Spleen (tissue), 11 donors: ENCODE measurements around the gene MFN1. TPM values are rescaled to one million over a fixed set of nuclear protein-coding genes. Genes with fewer than 3 reads are reported as not detected.

Experiments used
- DNase-seq: peaks from one replicate; pipeline ENCODE4 v3.0.0-alpha.2; 2020
- H3K27ac ChIP-seq, 8 donors: fragments of 200-600 bp; sonication (generic) in 7 of 8; 1 replicate in 4 of 8; 2 replicates in 4 of 8; pipeline versions ENCODE4 v1.5.0 to v1.8.0; 2016 to 2021; ENCODE audit warnings: inconsistent platforms in 4 of 8, mild to moderate bottlenecking in 4 of 8, moderate library complexity in 1 of 8
- H3K27me3 ChIP-seq, 7 donors: fragments of 200-600 bp; sonication (generic) in 6 of 7; replicated peaks in 1 of 7; 1 replicate in 4 of 7; 2 replicates in 3 of 7; pipeline versions ENCODE4 v1.5.0 to v1.8.0; 2016 to 2021; ENCODE audit warnings: inconsistent platforms in 3 of 7, mild to moderate bottlenecking in 1 of 7
- H3K36me3 ChIP-seq, 6 donors: fragments of 200-600 bp; sonication (generic) in 5 of 6; 1 replicate in 4 of 6; 2 replicates in 2 of 6; pipeline versions ENCODE4 v1.5.0 to v1.8.0; 2016 to 2021; ENCODE audit warnings: inconsistent platforms in 2 of 6
- H3K4me1 ChIP-seq, 6 donors: fragments of 200-600 bp; sonication (generic) in 5 of 6; 1 replicate in 3 of 6; 2 replicates in 3 of 6; pipeline versions ENCODE4 v1.5.0 to v1.8.0; 2016 to 2021; ENCODE audit warnings: inconsistent platforms in 3 of 6
- H3K4me3 ChIP-seq, 8 donors: fragments of 200-600 bp; sonication (generic) in 7 of 8; 1 replicate in 4 of 8; 2 replicates in 4 of 8; pipeline versions ENCODE4 v1.5.0 to v1.8.0; 2016 to 2021; ENCODE audit warnings: inconsistent platforms in 4 of 8, mild to moderate bottlenecking in 4 of 8, moderate library complexity in 2 of 8
- H3K9me3 ChIP-seq, 8 donors: fragments of 200-600 bp; sonication (generic) in 7 of 8; 1 replicate in 4 of 8; 2 replicates in 4 of 8; pipeline versions ENCODE4 v1.5.0 to v1.8.0; 2016 to 2021; ENCODE audit warnings: inconsistent platforms in 4 of 8
- CTCF ChIP-seq, 11 experiments: fragments of 200-600 bp in 7 of 11; fragments of 450-650 bp in 4 of 11; sonication (generic) in 4 of 11; IDR thresholded peaks in 8 of 11; conservative IDR thresholded peaks in 3 of 11; 1 replicate in 7 of 11; 2 replicates in 4 of 11; pipeline versions ENCODE4 v1.4.0 to v1.8.0; 2016 to 2021; ENCODE audit warnings: antibody characterized with exemption in 11 of 11, inconsistent platforms in 4 of 11, mild to moderate bottlenecking in 1 of 11
- POLR2A ChIP-seq, 3 donors: fragments of 450-650 bp; IDR thresholded peaks; one replicate each; pipeline ENCODE4 v1.5.1; 2017; ENCODE audit warnings: antibody characterized with exemption in 3 of 3, mild to moderate bottlenecking in 1 of 3
- POLR2AphosphoS5 ChIP-seq, 3 donors: sonication (generic); formaldehyde crosslinking; IDR thresholded peaks; one replicate each; pipeline ENCODE4 v1.5.1; 2017; ENCODE audit warnings: antibody characterized with exemption in 3 of 3
- WGBS, 5 donors: extraction: QIAGEN DNeasy Blood & Tissue Kit in 3 of 5; methylation state at CpG; one replicate each; pipeline versions ENCODE4 v1.1.5 to v1.1.7; 2013 to 2018; 5-methylcytosine and 5-hydroxymethylcytosine counted together
- intact Hi-C: fragments of 100-400 bp; cut with DNase I; formaldehyde crosslinking; loops from one replicate; pipeline ENCODE4 v1.15.0; 2023; ENCODE audit warnings: low total_unique reads
- polyA plus RNA-seq, 3 donors: library from polyadenylated mRNA; stranded (reverse); fragments of 200-250 nt; gene quantifications; one replicate each; pipeline ENCODE4 v1.2.1, GENCODE V29; 2013
- total RNA-seq, 7 donors: library from RNA; depleted of rRNA in 3 of 7; stranded (reverse); fragments of >200 nt in 3 of 7; fragmentation: NEBNext Ultra II Directional in 4 of 7; extraction: Animal tissue kit (Norgen Biotek cat#: 25700) in 4 of 7; gene quantifications; one replicate each; pipeline versions ENCODE4 v1.1.0 to v1.2.1, GENCODE V29; 2016 to 2021
- donor health status: healthy with polysubstance abuse.
- donor health status: DM: no; HTN: no; CAD: no; lungs with moderate emphysema.
- donor health status: DM: no; HTN: no; CAD: no.
- donor health status: Bipolar disorder and iron deficiency.
- donor health status: healthy.
- donor health status: DM: no; HTN: no; CAD: no.
- donor health status: DM: yes; HTN: yes; CAD: no.

Gene MFN1
- total and polyA plus RNA-seq, 10 donors: 19.0 to 74.4 (median 54.3) TPM

GRCh38 chr3:179309225-179310078, 38.1 kb upstream of the MFN1 start:
- peaks cover 0 to 16% (median 0%) of the 10 kb centered on the region in 6 donors for H3K4me1 ChIP-seq
- WGBS, 5 donors: 44 to 69% (median 65%) methylated on average over 1 of the region's 1 CpG
- TF ChIP-seq CTCF (IDR thresholded peaks at IDR 0.05 in 8 of 11, conservative IDR thresholded peaks at IDR 0.05 in 3 of 11): no peak
- TF ChIP-seq POLR2AphosphoS5 (IDR thresholded peaks at IDR 0.05): no peak
- no peak for TF ChIP-seq POLR2A (IDR thresholded peaks at IDR 0.05)
- H3K4me3 ChIP-seq: no peak overlapping the region
- no peaks in the 10 kb centered on the region for H3K9me3 ChIP-seq
- no peak for DNase-seq
- intact Hi-C loops: no loop called here
- no peaks in the 10 kb centered on the region for H3K27me3 ChIP-seq
- H3K36me3 ChIP-seq: no peaks in the 10 kb centered on the region
- H3K27ac ChIP-seq: no peak overlapping the region

GRCh38 chr3:179318876-179319275, 28.6 kb upstream of the MFN1 start:
- no peak for TF ChIP-seq POLR2A (IDR thresholded peaks at IDR 0.05)
- TF ChIP-seq CTCF (IDR thresholded peaks at IDR 0.05 in 8 of 11, conservative IDR thresholded peaks at IDR 0.05 in 3 of 11): no peak
- no peak for TF ChIP-seq POLR2AphosphoS5 (IDR thresholded peaks at IDR 0.05)
- Histone ChIP-seq H3K4me3 (no peak overlapping the region), H3K27ac (no peak overlapping the region), H3K4me1 (peaks cover 4 to 39% (median 18%) of the 10 kb centered on the region in 6 donors), H3K9me3 (no peaks in the 10 kb centered on the region), H3K27me3 (no peaks in the 10 kb centered on the region), H3K36me3 (no peaks in the 10 kb centered on the region)
- intact Hi-C loops: loop anchor here (5.0 kb wide), 2 partner anchors 172 to 302 kb away; partner anchors contain the start of gene PIK3CA
- no peak for DNase-seq
- WGBS, 5 donors: 90 to 97% (median 92%) methylated on average over 2 of the region's 2 CpGs

- Histone ChIP-seq H3K4me3 (peak overlapping the region in 7 of 8 donors; percentile 14 to 89 (median 87)), H3K36me3 (peaks cover 0 to 18% (median 4%) of the 10 kb centered on the region in 6 donors), H3K4me1 (peaks cover 10 to 55% (median 41%) of the 10 kb centered on the region in 6 donors), H3K9me3 (no peaks in the 10 kb centered on the region), H3K27me3 (no peaks in the 10 kb centered on the region), H3K27ac (peak overlapping the region in 7 of 8 donors; percentile 95 to 98 (median 96))
- intact Hi-C loops: no loop called here
- TF ChIP-seq POLR2A (IDR thresholded peaks at IDR 0.05) (no peak), CTCF (IDR thresholded peaks at IDR 0.05 in 8 of 11, conservative IDR thresholded peaks at IDR 0.05 in 3 of 11) (peak in 9 of 11 experiments; percentile 35 to 58 (median 49)), POLR2AphosphoS5 (IDR thresholded peaks at IDR 0.05) (no peak)
- 33 to 43% (median 36%) methylated on average over 10 of the region's 10 CpGs for WGBS, 5 donors
- DNase-seq: no peak
Observed at GRCh38 chr3:179321668-179322285, 25.7 kb upstream of the MFN1 start.
